Stimulated activated naive CD4-positive, alpha-beta T cell treated with Interleukin-2 at 50 U/mL for 16 hours (primary cell): ENCODE results near the gene PRAMEF20.
"Not testable (repeated sequence)": the region's sequence is repeated elsewhere in the genome, so short reads cannot be mapped to it uniquely, and the experiment has no call there.

Experiments used
- DNase-seq: peaks from one replicate; lab custom pipeline; 2025; lab: John Stamatoyannopoulos, UW

PRAMEF20 gene

GRCh38 chr1:13410150-13410549 lies at the start of gene PRAMEF20:
Gene PRAMEF20 (plus strand): TSS chr1:13410450. CDS start chr1:13416355, 5,905 bp downstream.
- DNase-seq = not testable (repeated sequence)

DNA sequence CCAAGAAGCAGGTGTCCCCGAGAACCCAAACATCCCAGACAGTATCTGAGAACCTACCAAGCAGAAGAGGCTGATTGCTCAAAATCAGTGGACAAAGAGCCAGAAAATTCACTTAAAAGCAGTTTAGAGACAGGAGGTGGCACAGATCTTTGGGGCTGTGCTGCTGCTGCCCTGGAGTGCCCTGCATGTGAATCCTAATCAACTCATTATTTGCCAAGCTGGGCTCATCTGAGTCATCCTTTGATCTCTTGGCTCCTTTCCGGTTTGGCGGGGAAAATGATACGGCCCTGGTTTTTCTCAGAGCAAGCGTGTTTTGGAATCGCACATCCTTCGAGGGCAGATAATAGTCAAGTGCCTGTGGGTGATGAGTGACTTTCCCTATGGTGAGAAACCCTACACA lies 47.9 kb upstream of the PRAMEF20 start:
- DNase-seq = not testable (repeated sequence)

DNA sequence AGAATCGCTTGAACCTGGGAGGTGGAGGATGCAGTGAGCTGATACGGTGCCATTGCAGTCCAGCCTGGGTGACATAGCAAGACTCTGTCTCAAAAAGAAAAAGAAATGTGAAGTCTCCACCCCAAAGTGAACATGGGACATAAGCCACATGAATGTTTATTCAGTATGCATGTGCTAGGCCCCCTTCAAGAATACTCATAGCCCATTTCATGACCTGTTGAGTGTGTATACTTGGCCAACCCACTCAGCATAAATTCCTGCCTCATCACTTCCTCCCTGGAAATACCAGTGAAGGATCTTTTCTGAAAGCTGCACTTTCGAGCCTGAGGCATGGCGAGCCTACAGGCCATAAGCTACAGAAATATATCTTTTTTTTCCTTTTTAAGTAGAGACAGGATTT lies 45.3 kb upstream of the PRAMEF20 start:
- not testable (repeated sequence) for DNase-seq

- not testable (repeated sequence) for DNase-seq
These were observed 43.7 kb upstream of the PRAMEF20 start for GRCh38 chr1:13366536-13366935.

- DNase-seq = not testable (repeated sequence)
These were observed 41.7 kb upstream of the PRAMEF20 start for GRCh38 chr1:13368544-13368943.

GRCh38 chr1:13378983-13379382 lies 31.3 kb upstream of the PRAMEF20 start:
- DNase-seq = not testable (repeated sequence)

DNA sequence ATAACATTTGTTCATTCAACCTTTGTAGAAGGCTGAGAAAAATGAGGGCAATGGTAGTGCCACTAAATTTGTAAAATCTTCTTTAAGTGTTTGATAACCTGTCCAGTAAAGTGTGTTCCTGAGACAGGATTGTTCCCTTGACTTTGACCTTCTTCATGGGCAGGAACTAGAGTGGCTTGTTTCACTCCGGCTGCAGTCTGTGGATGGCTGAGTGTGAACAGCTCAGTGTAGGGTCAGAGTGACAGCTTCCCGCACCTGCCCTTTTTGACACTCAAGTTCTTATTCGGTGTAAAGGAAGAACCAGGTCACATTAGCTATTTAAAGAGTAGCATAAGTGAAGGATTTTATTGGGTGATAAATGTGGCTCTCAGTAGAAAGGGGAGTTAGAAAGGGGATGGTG lies 29.9 kb upstream of the PRAMEF20 start:
- DNase-seq = not testable (repeated sequence)

- not testable (repeated sequence) for DNase-seq
These were observed 20.9 kb upstream of the PRAMEF20 start, which contains the start of gene PRAMEF17 for GRCh38 chr1:13389332-13389731. Gene PRAMEF17 (plus strand): TSS chr1:13389632. CDS start chr1:13389658, 26 bp downstream.

DNA sequence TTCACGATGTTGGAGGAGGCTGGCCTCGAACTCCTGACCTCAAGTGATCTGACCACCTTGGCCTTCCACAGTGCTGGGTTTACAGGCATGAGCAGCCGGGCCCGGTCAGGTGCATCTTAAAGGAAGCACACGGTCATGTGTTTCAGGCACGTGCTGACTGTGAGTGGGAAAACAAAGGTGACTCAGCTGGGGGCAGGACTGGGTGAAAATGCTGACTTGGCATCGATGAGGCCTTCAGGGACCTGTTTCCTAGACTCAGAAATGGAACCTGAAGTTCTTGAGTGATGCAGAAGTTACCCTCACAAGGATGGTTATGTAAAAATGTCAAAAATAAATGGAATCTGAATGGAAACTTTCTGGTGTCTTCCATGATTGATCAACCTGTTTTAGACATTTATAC lies 17.2 kb upstream of the PRAMEF20 start:
- not testable (repeated sequence) for DNase-seq

GRCh38 chr1:13394761-13395160 lies 15.5 kb upstream of the PRAMEF20 start:
- DNase-seq = not testable (repeated sequence)

- DNase-seq = not testable (repeated sequence)
These were observed 14.9 kb upstream of the PRAMEF20 start for GRCh38 chr1:13395311-13395710.

DNA sequence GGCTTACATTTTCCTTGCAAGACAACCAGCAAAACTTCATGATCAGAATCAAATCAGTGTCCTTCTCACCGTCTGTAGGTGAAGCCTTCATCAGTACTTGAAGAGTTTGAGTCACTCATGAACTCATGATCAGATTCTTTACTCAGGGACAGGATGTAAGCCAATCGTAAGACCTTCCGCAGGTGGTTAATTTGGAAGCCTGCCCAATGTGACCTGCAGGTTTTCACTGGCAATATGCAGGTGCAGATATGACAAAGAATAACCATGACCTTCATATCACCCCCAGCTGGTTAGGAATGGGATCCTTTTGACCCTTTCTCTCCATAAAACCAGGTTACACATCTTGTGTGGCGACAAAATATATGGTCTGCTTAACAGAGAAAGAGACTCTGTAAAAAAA lies 2.4 kb upstream of the PRAMEF20 start:
- no peak for DNase-seq

GRCh38 chr1:13430495-13430894 lies 20.2 kb downstream of the PRAMEF20 start:
- no peak for DNase-seq

GRCh38 chr1:13432251-13432650 lies 22.0 kb downstream of the PRAMEF20 start:
- DNase-seq = no peak

GRCh38 chr1:13433694-13434358 lies 23.6 kb downstream of the PRAMEF20 start:
- DNase-seq = not testable (repeated sequence)

GRCh38 chr1:13435458-13435857 lies 25.2 kb downstream of the PRAMEF20 start:
- DNase-seq = no peak

GRCh38 chr1:13439104-13439783 lies 29.0 kb downstream of the PRAMEF20 start:
- DNase-seq = not testable (repeated sequence)

DNA sequence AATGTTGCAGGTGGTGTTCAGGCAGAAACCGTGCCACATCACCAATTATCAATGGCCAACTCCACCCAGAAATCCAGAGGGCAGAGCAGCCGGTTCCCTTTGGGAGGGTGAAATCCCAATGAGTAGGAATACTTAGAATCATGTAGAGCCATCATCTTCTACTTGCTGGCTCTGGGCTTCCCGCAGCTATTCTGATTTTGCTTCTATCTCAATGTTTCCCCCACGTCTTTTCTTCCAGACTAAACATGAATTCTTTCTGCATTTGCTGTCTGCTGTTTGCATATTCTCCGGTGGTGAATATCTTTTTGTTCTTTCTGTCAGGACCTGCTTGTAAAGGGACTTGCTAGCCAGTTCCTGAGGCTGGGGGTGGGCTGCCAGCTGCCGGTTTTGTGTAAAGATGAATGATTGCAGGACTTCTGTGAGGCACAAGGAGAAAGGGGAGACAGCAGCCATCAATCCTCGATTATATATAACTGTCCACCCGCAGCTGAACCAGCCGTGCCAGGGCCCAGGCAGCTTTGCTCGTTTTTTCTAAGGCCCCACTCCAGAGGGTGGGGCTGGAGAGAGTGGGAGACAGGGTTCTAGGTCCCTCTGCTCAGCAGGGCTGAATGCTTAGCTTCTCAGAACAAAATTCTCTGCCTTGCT lies 33.2 kb downstream of the PRAMEF20 start:
- no peak for DNase-seq

DNA sequence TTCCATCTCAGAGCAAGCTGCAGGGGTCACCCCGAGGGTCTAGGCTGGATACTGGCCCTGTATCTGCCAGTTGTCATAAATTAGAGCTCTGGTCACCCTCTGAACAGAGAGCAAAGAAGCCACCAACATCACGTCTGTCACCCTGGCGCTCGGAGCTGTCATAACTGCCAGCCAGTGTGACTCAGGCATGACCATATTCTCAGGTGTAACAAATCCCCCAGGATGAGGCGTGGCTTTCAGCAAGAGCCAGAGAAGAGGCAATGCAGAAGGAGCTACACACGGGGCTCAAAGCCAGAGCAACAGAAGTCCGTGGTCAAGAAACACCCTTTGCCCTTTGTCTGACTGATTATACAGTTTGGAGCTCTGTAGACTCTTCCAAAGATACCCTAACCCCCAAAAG lies 40.0 kb downstream of the PRAMEF20 start:
- no peak for DNase-seq

- no peak for DNase-seq
These were observed 41.2 kb downstream of the PRAMEF20 start for GRCh38 chr1:13451399-13451965.

DNA sequence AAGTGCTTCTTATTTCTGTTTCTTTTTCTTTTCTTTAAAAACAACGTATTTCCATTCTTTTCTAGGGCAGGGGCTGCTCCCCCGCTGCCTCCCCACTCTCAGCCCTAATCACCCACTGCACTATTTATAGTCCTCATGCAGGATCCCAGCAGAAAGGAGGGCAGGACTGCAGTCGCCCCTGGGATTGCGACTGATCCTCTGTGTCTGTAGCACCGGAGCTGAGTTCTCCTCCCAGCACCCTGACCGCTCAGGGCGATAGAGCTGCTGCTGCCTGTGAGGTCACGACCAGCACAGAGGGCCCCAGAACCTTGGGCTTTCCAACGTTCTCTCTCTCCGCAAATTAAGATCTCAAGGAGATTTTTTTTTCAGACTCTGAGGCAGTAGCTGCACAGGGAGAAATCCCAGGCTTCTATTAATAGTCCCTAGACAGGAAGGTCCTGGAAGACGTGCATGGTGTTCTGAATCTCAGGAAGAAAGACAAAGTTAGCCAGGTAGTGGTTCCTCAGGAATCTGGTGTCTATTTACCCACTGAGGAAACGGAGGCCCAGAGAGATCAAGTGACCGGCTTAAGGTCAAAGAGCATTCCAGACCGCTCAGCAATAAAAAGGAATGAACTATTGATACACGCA lies 46.8 kb downstream of the PRAMEF20 start:
- DNase-seq = no peak

DNA sequence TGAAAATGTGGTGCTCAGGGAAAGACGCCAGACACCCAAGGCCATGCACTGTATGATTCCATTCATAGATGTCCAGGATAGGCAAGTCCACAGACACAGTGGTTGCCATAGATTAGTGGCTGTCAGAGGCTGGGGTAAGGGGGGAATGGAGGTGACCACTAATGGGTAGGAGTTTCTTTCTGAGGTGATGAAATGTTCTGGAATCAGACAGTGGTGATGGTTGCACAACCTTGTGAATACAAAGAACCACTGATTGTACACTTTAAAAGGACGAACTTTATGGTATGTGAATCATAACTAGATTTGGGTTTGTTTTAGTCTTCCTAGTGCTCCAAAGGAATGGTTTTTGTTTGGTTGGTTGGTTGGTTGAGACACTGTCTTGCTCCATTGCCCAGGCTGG lies 51.7 kb downstream of the PRAMEF20 start:
- no peak for DNase-seq
